BE2C (cell line): ENCODE measurements around the gene GNAS-AS1.

Experiments
- DNase-seq: peaks from one replicate; pipeline ENCODE4 v3.0.0-alpha.2; 2020
- H3K27me3 ChIP-seq: fragments of 250-450 bp; sonication (Bioruptor Pico); 2 replicates; pipeline ENCODE4 v1.5.1; 2020; ENCODE audit warnings: mild to moderate bottlenecking
- H3K36me3 ChIP-seq: fragments of 250-450 bp; sonication (Bioruptor Pico); 2 replicates; pipeline ENCODE4 v1.5.1; 2020; ENCODE audit warnings: mild to moderate bottlenecking
- H3K4me1 ChIP-seq: fragments of 250-450 bp; sonication (Bioruptor Pico); 2 replicates; pipeline ENCODE4 v1.5.1; 2020
- H3K4me3 ChIP-seq: 2 replicates; pipeline ENCODE4 v1.5.1; 2011; ENCODE audit warnings: low read depth, low read length
- H3K9me3 ChIP-seq: fragments of 250-450 bp; sonication (Bioruptor Pico); 2 replicates; pipeline ENCODE4 v1.5.1; 2020
- CTCF ChIP-seq: IDR thresholded peaks from 2 replicates; pipeline ENCODE4 v1.5.1; 2012; ENCODE audit warnings: mild to moderate bottlenecking, low read depth, low read length

GNAS-AS1 gene

GRCh38 chr20:58845706-58846105 is 5.0 kb downstream of the GNAS-AS1 start:
- Histone ChIP-seq H3K4me3 (no peak overlapping the region), H3K9me3 (no peaks in the 10 kb centered on the region), H3K4me1 (peaks cover 11% of the 10 kb centered on the region), H3K36me3 (peaks cover 7% of the 10 kb centered on the region), H3K27me3 (peaks cover 22% of the 10 kb centered on the region)
- DNase-seq: no peak
- no peak for TF ChIP-seq CTCF

GRCh38 chr20:58843128-58843556 is 7.6 kb downstream of the GNAS-AS1 start:
- TF ChIP-seq CTCF: no peak

GRCh38 chr20:58842276-58842675 is 8.4 kb downstream of the GNAS-AS1 start:
- H3K9me3 ChIP-seq: no peaks in the 10 kb centered on the region
- peaks cover 7% of the 10 kb centered on the region for H3K36me3 ChIP-seq
- no peak for TF ChIP-seq CTCF
- DNase-seq: no peak
- H3K27me3 ChIP-seq: peaks cover 39% of the 10 kb centered on the region
- H3K4me1 ChIP-seq: peaks cover 11% of the 10 kb centered on the region
- peak overlapping the region; percentile 47 for H3K4me3 ChIP-seq

More at GRCh38 chr20:58843128-58843556, 7.6 kb downstream of the GNAS-AS1 start:
- peaks cover 7% of the 10 kb centered on the region for H3K36me3 ChIP-seq
- H3K4me3 ChIP-seq: no peak overlapping the region
- H3K27me3 ChIP-seq: peaks cover 39% of the 10 kb centered on the region
- DNase-seq: no peak
- H3K9me3 ChIP-seq: no peaks in the 10 kb centered on the region
- peaks cover 11% of the 10 kb centered on the region for H3K4me1 ChIP-seq

GRCh38 chr20:58841539-58842264 is 9.0 kb downstream of the GNAS-AS1 start:
- H3K4me3 ChIP-seq: peak overlapping the region; percentile 47

GRCh38 chr20:58840816-58841538 is 9.7 kb downstream of the GNAS-AS1 start:
- Histone ChIP-seq H3K36me3 (peaks cover 7% of the 10 kb centered on the region), H3K27me3 (peaks cover 39% of the 10 kb centered on the region), H3K4me1 (no peaks in the 10 kb centered on the region), H3K4me3 (peak overlapping the region; percentile 47), H3K9me3 (no peaks in the 10 kb centered on the region)
- TF ChIP-seq CTCF: no peak
- DNase-seq: no peak

More at GRCh38 chr20:58841539-58842264, 9.0 kb downstream of the GNAS-AS1 start:
- no peak for DNase-seq
- TF ChIP-seq CTCF: no peak
- Histone ChIP-seq H3K4me1 (peaks cover 6% of the 10 kb centered on the region), H3K27me3 (peaks cover 39% of the 10 kb centered on the region), H3K36me3 (peaks cover 7% of the 10 kb centered on the region), H3K9me3 (no peaks in the 10 kb centered on the region)
